Stimulated activated CD8-positive, alpha-beta memory T cell treated with anti-CD3 and anti-CD28 coated beads, Interleukin-4, amount 100 ng/mL, for 1 hour (primary cell): ENCODE measurements around the gene S100A8.

Source experiments
- DNase-seq, 2 donors: peaks; one replicate each; pipeline ENCODE4 v3.0.0-alpha.2; 2020; ENCODE audit warnings: low read depth in 2 of 2, low spot score in 1 of 2

S100A8 gene

GRCh38 chr1:153393926-153394325 lies 3.1 kb upstream of the S100A8 start:
- no peak for DNase-seq

GRCh38 chr1:153392822-153393221 lies 1.9 kb upstream of the S100A8 start:
- DNase-seq = no peak

- no peak for DNase-seq
These were observed 1.4 kb upstream of the S100A8 start for GRCh38 chr1:153392258-153392657.

GRCh38 chr1:153389973-153390879 lies 647 bp downstream of the S100A8 start:
- DNase-seq = no peak

GRCh38 chr1:153389401-153389800 lies 1.5 kb downstream of the S100A8 start:
- DNase-seq = no peak

- no peak for DNase-seq
These were observed 3.1 kb downstream of the S100A8 start for GRCh38 chr1:153387785-153388184.

- no peak for DNase-seq
These were observed 3.9 kb downstream of the S100A8 start for GRCh38 chr1:153387001-153387400.

- no peak for DNase-seq
These were observed 4.4 kb downstream of the S100A8 start for GRCh38 chr1:153386500-153386901.

GRCh38 chr1:153384958-153385580 lies 5.8 kb downstream of the S100A8 start:
- DNase-seq = no peak

- DNase-seq = no peak
These were observed 10.2 kb downstream of the S100A8 start for GRCh38 chr1:153380711-153381110.

GRCh38 chr1:153379591-153379990 lies 11.3 kb downstream of the S100A8 start:
- no peak for DNase-seq

- DNase-seq = no peak
These were observed 15.4 kb downstream of the S100A8 start, which contains the start of gene S100A12 for GRCh38 chr1:153375511-153375910. TSS of gene S100A12 (minus strand) at chr1:153375621. CDS start at chr1:153374592, 1,029 bp downstream.

- no peak for DNase-seq
These were observed 16.8 kb downstream of the S100A8 start for GRCh38 chr1:153374071-153374470.

- DNase-seq = no peak
These were observed 18.3 kb downstream of the S100A8 start for GRCh38 chr1:153372571-153372970.

GRCh38 chr1:153371231-153371630 lies 19.6 kb downstream of the S100A8 start:
- DNase-seq = no peak

GRCh38 chr1:153370146-153370545 lies 20.7 kb downstream of the S100A8 start:
- no peak for DNase-seq

GRCh38 chr1:153368495-153368894 lies 22.4 kb downstream of the S100A8 start:
- no peak for DNase-seq

GRCh38 chr1:153367090-153367489 lies 23.8 kb downstream of the S100A8 start:
- DNase-seq = no peak

- DNase-seq = no peak
These were observed 24.6 kb downstream of the S100A8 start for GRCh38 chr1:153366261-153366660.

GRCh38 chr1:153365696-153366095 lies 25.2 kb downstream of the S100A8 start:
- DNase-seq = no peak

- no peak for DNase-seq
These were observed 25.9 kb downstream of the S100A8 start for GRCh38 chr1:153364766-153365666.
